ENCODE data around the gene DPF3. TPM values are rescaled to one million over a fixed set of nuclear protein-coding genes. Genes with fewer than 3 reads are reported as not detected.
A peak's percentile ranks its signal among the peaks of the same experiment; 100 is the strongest.

Gene DPF3
- total RNA-seq, 1 donor from 2014 or later, result 36.5 TPM

GRCh38 chr14:72851635-72852034, 42.3 kb downstream of the DPF3 start:
- no peak for DNase-seq (ENCODE audit: low spot score)
- intact Hi-C loops (cut with DNase I), result no loop called here

- no peak for DNase-seq (ENCODE audit: low spot score)
- intact Hi-C loops (cut with DNase I), result no loop called here
These were observed 43.5 kb downstream of the DPF3 start for GRCh38 chr14:72850360-72850759.

- intact Hi-C loops (cut with DNase I), result no loop called here
- DNase-seq (ENCODE audit: low spot score), result no peak
These were observed 44.7 kb downstream of the DPF3 start for GRCh38 chr14:72849222-72849621.

GRCh38 chr14:72847721-72848120, 46.2 kb downstream of the DPF3 start:
- intact Hi-C loops (cut with DNase I), result no loop called here

GRCh38 chr14:72845683-72846082, 48.2 kb downstream of the DPF3 start:
- intact Hi-C loops (cut with DNase I), result no loop called here

More at GRCh38 chr14:72847721-72848120, 46.2 kb downstream of the DPF3 start:
- DNase-seq (ENCODE audit: low spot score), result no peak

GRCh38 chr14:72845196-72845595, 48.7 kb downstream of the DPF3 start:
- intact Hi-C loops (cut with DNase I), result no loop called here
- no peak for DNase-seq (ENCODE audit: low spot score)

More at GRCh38 chr14:72845683-72846082, 48.2 kb downstream of the DPF3 start:
- DNase-seq (ENCODE audit: low spot score), result no peak

- no peak for DNase-seq (ENCODE audit: low spot score)
- intact Hi-C loops (cut with DNase I), result no loop called here
These were observed 49.4 kb downstream of the DPF3 start for GRCh38 chr14:72844524-72844923.

- intact Hi-C loops (cut with DNase I), result no loop called here
- peak; percentile 43 for DNase-seq (ENCODE audit: low spot score)
These were observed 53.9 kb downstream of the DPF3 start for GRCh38 chr14:72839753-72840607.

GRCh38 chr14:72839351-72839750, 54.5 kb downstream of the DPF3 start:
- intact Hi-C loops (cut with DNase I), result no loop called here
- peak; percentile 44 for DNase-seq (ENCODE audit: low spot score)

- intact Hi-C loops (cut with DNase I), result no loop called here
These were observed 57.8 kb downstream of the DPF3 start for GRCh38 chr14:72836085-72836484.

GRCh38 chr14:72833174-72833573, 60.7 kb downstream of the DPF3 start:
- intact Hi-C loops (cut with DNase I), result no loop called here
- DNase-seq (ENCODE audit: low spot score), result no peak

More at GRCh38 chr14:72836085-72836484, 57.8 kb downstream of the DPF3 start:
- peak; percentile 58 for DNase-seq (ENCODE audit: low spot score)

- DNase-seq (ENCODE audit: low spot score), result no peak
- intact Hi-C loops (cut with DNase I), result no loop called here
These were observed 62.9 kb downstream of the DPF3 start for GRCh38 chr14:72830786-72831594.

- intact Hi-C loops (cut with DNase I), result no loop called here
- peak; percentile 73 for DNase-seq (ENCODE audit: low spot score)
These were observed 63.5 kb downstream of the DPF3 start for GRCh38 chr14:72830356-72830755.

GRCh38 chr14:72828604-72829003, 65.3 kb downstream of the DPF3 start:
- peak; percentile 63 for DNase-seq (ENCODE audit: low spot score)
- intact Hi-C loops (cut with DNase I), result loop anchor here (2.0 to 5.0 kb wide), 2 partner anchors 39 to 66 kb away; partner anchors contain the start of gene DPF3

- intact Hi-C loops (cut with DNase I), result loop anchor here (5.0 kb wide), 1 partner anchor 41 kb away; no protein-coding TSS in a partner anchor
These were observed 67.9 kb downstream of the DPF3 start for GRCh38 chr14:72826039-72826438.

GRCh38 chr14:72825486-72825885, 68.4 kb downstream of the DPF3 start:
- intact Hi-C loops (cut with DNase I), result loop anchor here (5.0 kb wide), 1 partner anchor 42 kb away; no protein-coding TSS in a partner anchor

More at GRCh38 chr14:72826039-72826438, 67.9 kb downstream of the DPF3 start:
- DNase-seq (ENCODE audit: low spot score), result no peak

GRCh38 chr14:72824051-72824450, 69.8 kb downstream of the DPF3 start:
- intact Hi-C loops (cut with DNase I), result no loop called here
- DNase-seq (ENCODE audit: low spot score), result no peak

More at GRCh38 chr14:72825486-72825885, 68.4 kb downstream of the DPF3 start:
- DNase-seq (ENCODE audit: low spot score), result no peak

- intact Hi-C loops (cut with DNase I), result loop anchor here (2.0 kb wide), 1 partner anchor 70 kb away; no protein-coding TSS in a partner anchor
- DNase-seq (ENCODE audit: low spot score), result no peak
These were observed 70.8 kb downstream of the DPF3 start for GRCh38 chr14:72822946-72823611.

GRCh38 chr14:72818998-72819397, 74.9 kb downstream of the DPF3 start:
- DNase-seq (ENCODE audit: low spot score), result no peak
- intact Hi-C loops (cut with DNase I), result no loop called here

- intact Hi-C loops (cut with DNase I), result no loop called here
- DNase-seq (ENCODE audit: low spot score), result no peak
These were observed 77.6 kb downstream of the DPF3 start for GRCh38 chr14:72816287-72816686.
